ENCODE data around the gene ADGB.
A peak's percentile ranks its signal among the peaks of the same experiment; 100 is the strongest.

ADGB gene

DNA sequence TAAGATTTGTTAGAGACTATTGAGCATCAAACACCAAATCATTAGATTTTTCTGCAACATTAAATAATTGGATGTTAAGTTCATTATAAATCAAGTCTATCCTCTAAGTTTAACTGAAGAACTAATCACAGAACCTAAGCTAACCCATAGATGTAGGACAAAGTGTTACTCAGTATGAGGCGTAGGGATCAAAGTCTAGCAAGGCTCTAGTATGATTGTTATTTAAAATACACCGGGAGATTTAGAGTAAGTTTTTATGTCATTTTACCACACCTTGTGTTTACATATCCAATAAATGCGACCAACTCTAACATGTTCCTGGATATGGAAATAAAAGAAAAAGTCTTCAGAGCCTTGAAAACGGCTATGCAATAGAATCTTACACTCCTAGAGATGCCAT is 2.6 kb downstream of the ADGB start:
- Histone ChIP-seq H3K4me3 (no peak overlapping the region), H3K9ac (no peak overlapping the region), H3K4me2 (no peak overlapping the region), H3K4me1 (peaks cover 2 to 20% (median 8%) of the 10 kb centered on the region in 10 experiments), H3K27me3 (no peaks in the 10 kb centered on the region), H4K20me1 (no peaks in the 10 kb centered on the region), H3K27ac (no peak overlapping the region), H3K36me3 (no peaks in the 10 kb centered on the region), H3K9me3 (replicated peaks in 1 of 11) (peaks cover 0 to 8% (median 0%) of the 10 kb centered on the region in 11 experiments; a peak in 3 of 22 replicates)
- TF ChIP-seq Cebpa-rat (IDR thresholded peaks at IDR 0.05): no peak

GRCh38 chr6:146602526-146602925 is 3.8 kb downstream of the ADGB start:
- H3K36me3 ChIP-seq: no peaks in the 10 kb centered on the region
- H3K9me3 ChIP-seq (replicated peaks in 1 of 11): peaks cover 0 to 19% (median 4%) of the 10 kb centered on the region in 11 experiments; a peak in 9 of 22 replicates
- H3K27me3 ChIP-seq: no peaks in the 10 kb centered on the region
- no peak for TF ChIP-seq Cebpa-rat (IDR thresholded peaks at IDR 0.05)
- no peak overlapping the region for H3K4me2 ChIP-seq
- H3K4me1 ChIP-seq: peaks cover 0 to 9% (median 0%) of the 10 kb centered on the region in 10 experiments; a peak in 5 of 20 replicates
- H4K20me1 ChIP-seq: no peaks in the 10 kb centered on the region
- H3K4me3 ChIP-seq: no peak overlapping the region
- H3K27ac ChIP-seq: no peak overlapping the region
- H3K9ac ChIP-seq: no peak overlapping the region

GRCh38 chr6:146613947-146614346 is 15.2 kb downstream of the ADGB start:
- TF ChIP-seq Cebpa-rat (IDR thresholded peaks at IDR 0.05): no peak
- Histone ChIP-seq H3K4me2 (no peak overlapping the region), H3K27ac (no peak overlapping the region), H4K20me1 (no peaks in the 10 kb centered on the region), H3K9me3 (replicated peaks in 1 of 11) (peaks cover 0 to 24% (median 0%) of the 10 kb centered on the region in 11 experiments; a peak in 8 of 22 replicates), H3K36me3 (no peaks in the 10 kb centered on the region), H3K9ac (no peak overlapping the region), H3K4me1 (no peaks in the 10 kb centered on the region; a peak in 1 of 20 replicates), H3K27me3 (no peaks in the 10 kb centered on the region), H3K4me3 (no peak overlapping the region)

- Histone ChIP-seq H3K9ac (peak overlapping the region in 2 of 11 experiments; percentile 25 to 36; a peak in 2 of 22 replicates), H3K9me3 (replicated peaks in 1 of 11) (peaks cover 0 to 43% (median 4%) of the 10 kb centered on the region in 11 experiments; a peak in 11 of 22 replicates), H4K20me1 (no peaks in the 10 kb centered on the region), H3K36me3 (no peaks in the 10 kb centered on the region), H3K4me1 (peaks cover 0 to 27% (median 8%) of the 10 kb centered on the region in 10 experiments; a peak in 13 of 20 replicates), H3K4me3 (peak overlapping the region in 1 of 10 experiments; percentile 28; a peak in 1 of 20 replicates), H3K27me3 (no peaks in the 10 kb centered on the region), H3K4me2 (peak overlapping the region in 8 of 11 experiments; percentile 15 to 82 (median 73); a peak in 15 of 22 replicates), H3K27ac (peak overlapping the region in 6 of 11 experiments; percentile 35 to 67 (median 59); a peak in 10 of 22 replicates)
- peak in 2 of 11 experiments; percentile 35 to 53; a peak in 3 of 22 replicates for TF ChIP-seq Cebpa-rat (IDR thresholded peaks at IDR 0.05)
Measured at GRCh38 chr6:146620655-146621054, 21.9 kb downstream of the ADGB start.

DNA sequence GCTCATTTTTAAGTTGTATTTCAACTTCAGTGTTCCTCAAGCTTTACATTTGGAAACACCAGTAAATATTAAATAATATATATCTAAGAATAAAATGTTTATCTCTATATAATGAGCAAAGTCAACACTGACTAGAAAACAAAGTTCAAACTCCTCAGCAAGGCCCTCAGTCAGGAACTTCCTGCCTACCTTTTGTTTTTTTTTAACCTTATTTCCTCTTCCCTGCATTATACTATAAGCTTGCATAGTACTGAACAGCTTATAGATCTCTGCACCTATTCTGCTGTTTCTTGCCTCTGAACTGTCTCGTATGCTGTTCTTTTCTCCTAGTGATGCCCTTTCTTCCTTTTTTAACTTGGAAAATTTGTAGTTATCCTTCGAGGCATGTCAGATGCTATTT is 29.6 kb downstream of the ADGB start:
- Histone ChIP-seq H3K9me3 (replicated peaks in 1 of 11) (peaks cover 0 to 13% (median 0%) of the 10 kb centered on the region in 11 experiments; a peak in 4 of 22 replicates), H4K20me1 (no peaks in the 10 kb centered on the region), H3K4me1 (peaks cover 0 to 5% (median 0%) of the 10 kb centered on the region in 10 experiments; a peak in 2 of 20 replicates), H3K9ac (no peak overlapping the region), H3K4me3 (no peak overlapping the region), H3K27me3 (no peaks in the 10 kb centered on the region), H3K4me2 (no peak overlapping the region), H3K36me3 (no peaks in the 10 kb centered on the region), H3K27ac (no peak overlapping the region)
- TF ChIP-seq Cebpa-rat (IDR thresholded peaks at IDR 0.05): no peak

GRCh38 chr6:146634022-146634421 is 35.2 kb downstream of the ADGB start:
- Histone ChIP-seq H3K27me3 (no peaks in the 10 kb centered on the region), H3K4me3 (no peak overlapping the region), H3K9me3 (replicated peaks in 1 of 11) (no peaks in the 10 kb centered on the region), H3K4me2 (no peak overlapping the region), H3K27ac (no peak overlapping the region), H3K36me3 (no peaks in the 10 kb centered on the region), H3K9ac (no peak overlapping the region), H4K20me1 (no peaks in the 10 kb centered on the region), H3K4me1 (peaks cover 0 to 5% (median 0%) of the 10 kb centered on the region in 10 experiments; a peak in 2 of 20 replicates)
- TF ChIP-seq Cebpa-rat (IDR thresholded peaks at IDR 0.05): no peak

GRCh38 chr6:146635165-146635564 is 36.4 kb downstream of the ADGB start:
- Histone ChIP-seq H3K36me3 (no peaks in the 10 kb centered on the region), H3K4me1 (peaks cover 0 to 5% (median 0%) of the 10 kb centered on the region in 10 experiments; a peak in 2 of 20 replicates), H3K27me3 (no peaks in the 10 kb centered on the region), H3K27ac (no peak overlapping the region), H3K4me2 (no peak overlapping the region), H3K9ac (no peak overlapping the region), H4K20me1 (no peaks in the 10 kb centered on the region), H3K9me3 (replicated peaks in 1 of 11) (no peaks in the 10 kb centered on the region), H3K4me3 (no peak overlapping the region)
- TF ChIP-seq Cebpa-rat (IDR thresholded peaks at IDR 0.05): no peak

- H3K36me3 ChIP-seq: no peaks in the 10 kb centered on the region
- H3K27me3 ChIP-seq: no peaks in the 10 kb centered on the region
- peaks cover 0 to 5% (median 0%) of the 10 kb centered on the region in 10 experiments; a peak in 2 of 20 replicates for H3K4me1 ChIP-seq
- H3K4me3 ChIP-seq: no peak overlapping the region
- no peak overlapping the region for H3K9ac ChIP-seq
- no peak overlapping the region for H3K4me2 ChIP-seq
- TF ChIP-seq Cebpa-rat (IDR thresholded peaks at IDR 0.05): no peak
- H3K9me3 ChIP-seq (replicated peaks in 1 of 11): no peaks in the 10 kb centered on the region
- H4K20me1 ChIP-seq: no peaks in the 10 kb centered on the region
- no peak overlapping the region for H3K27ac ChIP-seq
Measured at GRCh38 chr6:146636481-146636880, 37.7 kb downstream of the ADGB start.

GRCh38 chr6:146642921-146643320 is 44.1 kb downstream of the ADGB start:
- no peak for TF ChIP-seq Cebpa-rat (IDR thresholded peaks at IDR 0.05)
- no peaks in the 10 kb centered on the region for H4K20me1 ChIP-seq
- H3K27ac ChIP-seq: no peak overlapping the region
- no peak overlapping the region for H3K4me2 ChIP-seq
- H3K4me1 ChIP-seq: no peaks in the 10 kb centered on the region
- H3K4me3 ChIP-seq: no peak overlapping the region
- H3K27me3 ChIP-seq: no peaks in the 10 kb centered on the region
- no peaks in the 10 kb centered on the region for H3K36me3 ChIP-seq
- H3K9ac ChIP-seq: no peak overlapping the region
- H3K9me3 ChIP-seq (replicated peaks in 1 of 11): no peaks in the 10 kb centered on the region; a peak in 2 of 22 replicates
